HG02610 (cell line): ENCODE measurements around the gene PIGC.

Experiments used
- ATAC-seq: cut with Tn5 transposase; IDR thresholded peaks from one replicate; pipeline ENCODE4 v1.9.1; 2021; ENCODE audit warnings: mild to moderate bottlenecking, moderate library complexity; ENCODE audit not compliant: unreplicated experiment

Gene PIGC

GRCh38 chr1:172431721-172432192, 12.1 kb downstream of the PIGC start:
- ATAC-seq = no peak

- no peak for ATAC-seq
These were observed 12.7 kb downstream of the PIGC start for GRCh38 chr1:172431204-172431603.

GRCh38 chr1:172430128-172430454, 13.8 kb downstream of the PIGC start:
- no peak for ATAC-seq

GRCh38 chr1:172429331-172430127, 14.3 kb downstream of the PIGC start:
- no peak for ATAC-seq

- ATAC-seq = no peak
These were observed 16.7 kb downstream of the PIGC start for GRCh38 chr1:172427191-172427590.

GRCh38 chr1:172425339-172425738, 18.5 kb downstream of the PIGC start:
- no peak for ATAC-seq

GRCh38 chr1:172423336-172423735, 20.5 kb downstream of the PIGC start:
- ATAC-seq = no peak

- no peak for ATAC-seq
These were observed 21.8 kb downstream of the PIGC start for GRCh38 chr1:172421974-172422604.

GRCh38 chr1:172420385-172420784, 23.5 kb downstream of the PIGC start, which contains the start of gene C1orf105:
C1orf105 (plus strand) TSS chr1:172420685; CDS start chr1:172420886, 201 bp downstream.
- ATAC-seq = no peak

GRCh38 chr1:172417557-172417956, 26.3 kb downstream of the PIGC start:
- no peak for ATAC-seq

GRCh38 chr1:172416496-172417035, 27.3 kb downstream of the PIGC start:
- no peak for ATAC-seq

- no peak for ATAC-seq
These were observed 29.5 kb downstream of the PIGC start for GRCh38 chr1:172414331-172414730.

GRCh38 chr1:172411791-172412338, 32.0 kb downstream of the PIGC start:
- ATAC-seq = no peak

- no peak for ATAC-seq
These were observed 33.8 kb downstream of the PIGC start for GRCh38 chr1:172410027-172410426.

- no peak for ATAC-seq
These were observed 34.9 kb downstream of the PIGC start for GRCh38 chr1:172408958-172409357.

- ATAC-seq = no peak
These were observed 36.9 kb downstream of the PIGC start for GRCh38 chr1:172406968-172407367.

GRCh38 chr1:172405912-172406311, 38.0 kb downstream of the PIGC start:
- ATAC-seq = no peak

GRCh38 chr1:172404121-172404520, 39.7 kb downstream of the PIGC start:
- no peak for ATAC-seq

GRCh38 chr1:172402878-172403569, 40.8 kb downstream of the PIGC start:
- ATAC-seq = no peak

GRCh38 chr1:172401892-172402291, 42.0 kb downstream of the PIGC start:
- ATAC-seq = no peak

GRCh38 chr1:172401477-172401876, 42.4 kb downstream of the PIGC start:
- ATAC-seq = no peak
